ENCODE results near the gene GID8.

- TF ChIP-seq TCF7L2 (IDR thresholded peaks at IDR 0.05; ENCODE audit: borderline replicate concordance, extremely low read depth, insufficient read depth, insufficient read length) (no peak), CTCF (IDR thresholded peaks at IDR 0.05 in 2 of 3, conservative IDR thresholded peaks at IDR 0.05 in 1 of 3; ENCODE audit: borderline replicate concordance in 1 of 3, insufficient read depth in 1 of 3, low read depth in 2 of 3, low read length in 2 of 3) (no peak), JUND (IDR thresholded peaks at IDR 0.05) (no peak), YY1 (IDR thresholded peaks at IDR 0.05; ENCODE audit: extremely low read depth, insufficient replicate concordance, low read depth, low read length) (no peak), EZH2 (IDR thresholded peaks at IDR 0.05) (no peak), EZH2phosphoT487 (IDR thresholded peaks at IDR 0.05; ENCODE audit: borderline replicate concordance) (no peak), POLR2A (IDR thresholded peaks at IDR 0.05; ENCODE audit: borderline replicate concordance, extremely low read depth, insufficient read depth, insufficient read length) (no peak), FOSL1 (IDR thresholded peaks at IDR 0.05; ENCODE audit: low read depth) (no peak), REST (IDR thresholded peaks at IDR 0.05; ENCODE audit: low read depth) (no peak), MAX (IDR thresholded peaks at IDR 0.05) (no peak)
Observed at GRCh38 chr20:62976886-62977285, 38.9 kb downstream of the GID8 start.
